NCI-H128 (cell line): Measurements from ENCODE around the gene HTRA1.

Source experiments
- DNase-seq: peaks from one replicate; lab custom pipeline; 2025; ENCODE audit not compliant: unreplicated experiment; lab: John Stamatoyannopoulos, UW

HTRA1 gene

GRCh38 chr10:122454603-122455080 lies 6.7 kb upstream of the HTRA1 start, which contains the start of gene ARMS2:
Gene ARMS2 (plus strand): TSS chr10:122454653. CDS start chr10:122454728, 75 bp downstream.
- DNase-seq: no peak

- DNase-seq: no peak
These were observed 5.8 kb upstream of the HTRA1 start for GRCh38 chr10:122455376-122456079.

- DNase-seq: no peak
These were observed 3.4 kb upstream of the HTRA1 start for GRCh38 chr10:122457934-122458333.

DNA sequence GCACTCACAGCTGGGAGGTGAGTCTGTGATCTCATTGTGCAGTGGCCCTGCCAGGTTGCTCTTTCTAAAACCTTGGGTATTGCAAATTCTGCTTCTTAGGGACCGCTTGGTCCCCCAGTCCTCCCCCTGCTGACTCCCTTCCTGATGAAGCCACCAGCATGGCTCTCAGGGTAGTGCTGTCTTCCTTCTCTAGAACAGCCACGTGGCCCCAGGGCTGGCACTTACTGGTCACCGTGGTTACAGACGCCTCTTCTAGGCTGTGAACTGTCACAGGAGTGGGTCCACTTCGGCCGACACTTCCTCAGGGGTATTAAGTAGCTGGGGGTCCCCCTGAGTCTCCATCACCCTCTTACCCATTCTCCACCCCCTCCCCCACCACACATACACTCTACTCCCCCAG lies 2.7 kb upstream of the HTRA1 start:
- DNase-seq: no peak

DNA sequence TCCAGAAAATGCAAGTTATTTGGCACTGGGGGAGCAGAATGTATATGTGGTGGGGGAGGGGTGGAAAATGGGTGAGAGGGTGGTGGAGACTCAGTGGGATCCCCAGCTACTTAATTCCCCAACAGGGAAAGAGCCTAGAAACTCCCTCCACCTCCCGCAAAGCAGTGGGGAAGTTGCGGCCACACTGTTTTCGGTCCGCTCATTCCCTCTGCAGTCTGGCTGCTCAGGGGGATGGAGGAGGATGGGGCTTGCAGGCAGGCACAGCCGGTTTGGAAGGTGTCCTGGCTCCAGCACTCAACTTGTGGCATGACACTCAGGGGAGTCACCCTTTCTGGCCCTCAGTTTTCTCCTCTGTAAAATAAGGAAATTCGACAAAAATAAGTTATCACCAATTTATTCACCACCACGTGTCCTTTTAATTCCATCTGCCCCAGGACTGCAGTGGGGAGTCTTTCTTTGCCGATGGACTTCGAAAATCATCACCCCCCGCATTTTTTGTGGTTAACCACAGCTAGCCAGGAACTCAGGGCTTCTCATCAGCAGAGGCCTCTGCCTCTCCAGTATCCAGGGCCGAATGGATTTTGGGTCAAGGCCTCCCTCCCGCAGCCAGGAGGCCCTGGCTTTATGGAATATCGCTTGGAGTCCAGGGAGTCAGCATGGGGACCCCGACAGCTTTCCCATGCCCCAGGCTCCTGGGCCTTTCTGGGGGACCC lies 1.6 kb upstream of the HTRA1 start:
- DNase-seq: no peak

- no peak for DNase-seq
These were observed 461 bp upstream of the HTRA1 start for GRCh38 chr10:122460891-122461293.

GRCh38 chr10:122461729-122462532 lies 578 bp downstream of the HTRA1 start:
- no peak for DNase-seq

DNA sequence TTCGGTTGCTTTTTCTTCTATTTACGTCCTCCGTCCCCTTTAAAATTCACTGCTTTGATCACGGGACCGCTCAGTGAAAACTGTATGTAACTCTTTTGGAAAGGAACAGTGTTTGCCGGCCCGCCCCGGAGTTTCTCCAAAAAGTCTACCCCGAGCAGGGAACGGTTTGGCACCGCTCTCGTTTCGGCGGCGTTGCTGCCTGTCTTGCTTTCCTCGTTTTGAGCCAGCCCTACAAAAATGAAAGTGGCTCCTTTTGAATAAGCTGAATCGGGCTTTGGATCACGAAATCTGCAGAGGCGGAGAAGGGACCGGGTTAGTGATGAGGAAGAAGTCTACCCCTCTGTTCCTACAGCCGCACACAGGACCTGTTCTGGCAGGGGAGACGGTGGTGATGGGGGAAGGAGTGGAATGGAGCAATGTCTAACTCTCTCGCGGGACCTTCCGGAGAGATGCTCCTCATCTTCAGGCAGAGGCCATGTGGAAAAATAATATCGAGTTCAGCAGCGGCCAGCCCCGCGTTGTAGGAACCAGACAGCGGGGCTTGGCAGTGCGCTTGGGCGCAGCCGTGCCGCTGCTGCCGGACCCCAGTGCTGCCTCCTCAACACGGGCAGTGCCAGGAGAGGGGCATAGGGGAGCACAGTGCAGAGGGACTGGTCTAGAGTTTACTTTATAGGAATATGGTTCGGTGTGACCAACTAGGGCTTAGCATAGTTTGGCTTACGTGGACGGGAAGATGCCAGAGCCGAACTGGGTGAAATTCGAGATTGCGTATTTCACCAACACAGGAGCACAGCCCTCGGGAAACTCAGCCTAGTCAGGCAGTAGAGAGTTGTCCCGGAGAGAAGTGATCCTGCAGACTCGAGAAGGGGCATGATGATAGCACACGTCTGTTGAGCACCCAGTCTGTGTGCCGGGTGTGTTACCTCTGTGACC lies 1.4 kb downstream of the HTRA1 start:
- no peak for DNase-seq

DNA sequence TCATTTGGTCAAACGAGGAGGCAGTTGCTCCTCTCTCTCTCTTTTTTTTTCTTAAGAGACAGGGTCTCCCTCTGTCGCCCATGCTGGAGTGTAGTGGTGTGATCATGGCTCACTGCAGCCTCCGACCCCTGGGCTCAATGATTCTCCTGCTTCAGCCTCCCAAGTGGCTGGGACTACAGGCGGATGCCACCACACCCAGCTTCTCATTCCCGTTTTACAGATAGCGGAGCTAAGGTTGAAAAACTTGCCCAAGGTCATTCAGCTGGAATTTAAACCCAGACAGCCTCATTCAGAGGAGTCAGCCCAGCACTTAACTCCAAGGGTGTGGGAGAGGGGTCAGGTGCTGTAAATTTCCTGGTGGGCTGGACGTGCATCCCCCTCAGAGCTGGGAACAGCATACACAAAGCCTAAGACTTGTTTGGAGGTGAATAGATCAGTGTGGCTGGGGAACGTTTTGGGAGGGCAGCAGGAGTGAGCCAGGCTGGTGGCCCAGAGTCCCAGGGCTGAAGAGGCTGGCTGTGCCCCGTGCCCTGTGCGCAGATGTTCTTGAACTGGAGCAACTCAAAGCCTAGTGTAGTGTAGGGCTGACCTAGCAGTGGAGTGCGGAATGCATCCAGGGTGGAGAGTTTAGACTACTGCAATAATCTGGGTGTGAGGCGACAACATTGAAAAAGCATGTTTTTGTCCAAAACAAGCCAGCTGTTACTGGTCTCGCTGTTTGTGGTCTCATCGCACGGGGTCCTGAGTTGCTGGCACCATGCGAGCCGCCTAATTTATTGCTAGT lies 2.3 kb downstream of the HTRA1 start:
- no peak for DNase-seq

DNA sequence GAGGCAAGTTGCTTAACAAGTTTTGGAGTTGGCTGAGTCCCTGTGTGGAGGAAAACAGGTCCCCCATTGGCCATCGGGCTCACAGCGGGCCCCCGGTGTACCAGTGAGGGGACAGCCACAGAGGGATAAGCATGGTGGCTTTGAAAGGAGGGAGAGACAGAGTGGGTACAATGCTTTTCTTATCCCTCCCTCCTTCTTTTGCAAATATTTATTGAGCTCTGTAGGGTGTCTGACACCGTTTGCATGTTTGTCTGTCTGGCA lies 2.8 kb downstream of the HTRA1 start:
- DNase-seq: no peak

- DNase-seq: no peak
These were observed 3.2 kb downstream of the HTRA1 start for GRCh38 chr10:122464586-122464985.

DNA sequence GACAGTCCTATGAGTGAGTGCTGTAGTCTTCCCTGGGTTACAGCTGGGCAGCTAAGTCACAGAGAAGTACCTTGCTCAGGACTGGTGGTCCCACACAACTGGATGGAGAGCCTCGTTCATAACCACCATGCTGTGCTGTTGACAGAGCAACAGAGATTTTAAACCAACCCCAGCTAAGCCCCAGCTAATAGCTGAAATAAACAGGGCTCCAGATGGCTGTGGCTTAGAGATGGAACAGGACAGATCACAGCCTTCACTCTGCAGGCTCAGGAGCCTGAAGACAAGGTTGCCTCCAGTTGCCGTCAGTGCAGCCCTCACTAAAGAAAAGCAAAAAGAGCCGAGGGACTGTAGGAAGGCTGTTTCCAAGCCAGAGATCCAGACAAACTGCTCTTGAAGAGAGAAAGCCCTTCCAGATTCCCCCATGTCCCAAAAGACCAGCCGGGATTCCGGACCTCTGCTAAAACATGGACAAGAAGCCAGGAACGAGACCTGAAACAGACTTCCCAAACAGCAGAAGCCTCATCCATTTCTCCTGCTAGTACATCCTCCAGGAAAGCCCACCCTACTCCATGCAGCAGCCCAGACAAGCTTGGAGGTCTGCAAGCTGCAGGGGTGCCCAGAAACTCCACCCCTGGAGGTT lies 4.2 kb downstream of the HTRA1 start:
- no peak for DNase-seq

- no peak for DNase-seq
These were observed 5.6 kb downstream of the HTRA1 start for GRCh38 chr10:122466951-122467381.

DNA sequence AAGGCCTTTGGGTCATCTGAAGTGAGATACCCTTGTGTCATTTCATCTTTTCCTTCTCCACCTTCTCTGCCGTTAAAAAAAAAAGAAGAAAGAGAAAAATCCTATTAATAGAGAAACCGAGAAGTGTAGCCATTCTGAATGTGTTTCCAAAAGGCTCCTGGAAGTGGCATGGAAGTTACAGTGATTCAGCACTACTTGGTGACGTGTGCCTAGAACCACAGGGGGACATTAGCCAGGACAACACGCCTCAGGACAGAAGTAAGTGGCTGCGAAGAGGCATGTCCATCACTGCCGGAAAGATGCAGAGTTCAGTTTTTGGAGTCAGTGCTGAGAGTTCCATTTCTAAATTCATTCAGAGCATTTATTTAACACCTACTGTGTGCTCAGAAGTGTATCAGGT lies 6.3 kb downstream of the HTRA1 start:
- no peak for DNase-seq

GRCh38 chr10:122468307-122468925 lies 7.1 kb downstream of the HTRA1 start:
- DNase-seq: no peak

- DNase-seq: no peak
These were observed 7.8 kb downstream of the HTRA1 start for GRCh38 chr10:122468926-122469781.

- no peak for DNase-seq
These were observed 8.5 kb downstream of the HTRA1 start for GRCh38 chr10:122469848-122470247.

GRCh38 chr10:122471531-122472177 lies 10.3 kb downstream of the HTRA1 start:
- no peak for DNase-seq
